Amniotic epithelial cell (primary cell): ENCODE measurements around the gene BSX.

ENCODE experiments used
- DNase-seq: peaks from one replicate; pipeline ENCODE4 v3.0.0-alpha.2; 2010; ENCODE audit warnings: low read depth

BSX gene

DNA sequence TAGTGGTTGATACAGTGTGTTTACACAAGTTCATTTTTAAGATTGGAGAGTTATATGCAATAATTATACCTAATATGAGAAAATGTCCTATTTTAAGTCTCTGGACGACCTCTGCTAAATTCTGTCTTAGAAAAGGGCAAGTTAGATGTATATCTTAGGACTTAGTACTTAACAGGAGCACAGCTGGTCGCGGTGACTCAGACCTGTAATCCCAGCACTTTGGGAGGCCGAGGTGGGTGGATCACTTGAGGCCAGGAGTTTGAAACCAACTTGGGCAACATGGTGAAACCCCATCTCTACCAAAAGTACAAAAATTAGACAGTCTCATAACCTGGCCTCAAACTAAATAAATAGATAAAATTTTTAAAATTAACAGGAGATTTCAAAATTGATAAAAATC lies 27.2 kb downstream of the BSX start:
- DNase-seq: peak; percentile 6

DNA sequence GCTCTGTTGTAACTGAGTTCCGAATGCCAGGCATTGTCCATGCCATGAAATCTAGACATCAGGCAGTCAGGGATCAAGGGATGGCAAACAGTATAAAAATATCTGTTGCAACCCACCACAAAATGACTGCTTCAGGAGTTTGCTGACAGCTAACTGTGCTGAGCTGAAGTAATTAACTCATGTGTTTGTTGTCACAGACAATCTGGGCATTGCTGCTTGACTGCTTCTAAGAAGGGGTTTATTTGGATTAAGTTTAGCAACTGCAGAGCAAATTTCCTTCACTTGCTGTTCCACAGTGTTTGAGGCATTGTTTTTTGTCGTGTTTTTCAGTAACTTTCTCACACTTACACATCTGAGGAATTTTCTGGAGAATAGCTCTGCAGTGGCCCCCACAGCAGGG lies 30.4 kb downstream of the BSX start:
- DNase-seq: no peak

GRCh38 chr11:122938557-122938956 lies 43.1 kb downstream of the BSX start:
- DNase-seq: no peak

- no peak for DNase-seq
These were observed 43.7 kb downstream of the BSX start for GRCh38 chr11:122937983-122938382.

DNA sequence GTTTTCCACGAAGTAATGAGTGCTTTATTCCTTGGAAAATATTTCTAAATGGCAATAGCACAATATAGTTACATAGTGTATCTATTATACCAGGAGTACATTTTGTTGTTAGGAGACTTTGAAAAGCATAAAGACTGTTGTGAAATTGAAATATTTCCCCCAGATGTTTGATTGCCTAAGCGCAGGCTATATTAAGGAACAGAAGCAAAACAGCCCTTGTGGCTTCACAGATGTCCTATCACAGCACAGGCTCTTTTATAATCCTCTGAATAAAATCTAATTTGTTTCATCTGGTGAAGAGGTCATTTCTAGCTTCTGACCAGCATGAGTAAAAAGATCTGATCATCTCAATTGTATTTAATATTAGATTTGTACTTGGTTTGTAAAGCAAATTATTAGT lies 48.2 kb downstream of the BSX start:
- peak; percentile 20 for DNase-seq

GRCh38 chr11:122931510-122931909 lies 50.1 kb downstream of the BSX start:
- DNase-seq: no peak
